ENCODE measurements around the gene XYLT1.

DNA sequence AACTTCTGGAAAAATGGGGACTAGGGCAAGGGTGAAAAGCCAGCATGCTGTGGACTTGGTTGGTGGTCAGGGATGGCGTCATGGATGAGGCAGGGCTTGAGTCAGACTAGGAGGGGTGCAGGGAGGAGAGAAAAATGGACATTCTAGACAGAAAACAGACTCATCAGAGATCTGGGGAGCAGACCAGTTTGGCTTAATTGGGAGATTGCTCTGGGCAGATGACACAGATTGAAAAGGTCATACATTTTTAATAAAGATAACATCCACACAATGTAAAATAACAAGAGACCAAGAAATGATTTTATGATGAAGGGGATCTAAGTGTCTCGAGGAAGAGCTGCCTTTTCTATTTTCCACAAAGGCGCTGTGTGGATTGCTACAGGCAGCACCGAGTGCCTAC, 326.3 kb downstream of the XYLT1 start:
- TF ChIP-seq, protein P1, sequence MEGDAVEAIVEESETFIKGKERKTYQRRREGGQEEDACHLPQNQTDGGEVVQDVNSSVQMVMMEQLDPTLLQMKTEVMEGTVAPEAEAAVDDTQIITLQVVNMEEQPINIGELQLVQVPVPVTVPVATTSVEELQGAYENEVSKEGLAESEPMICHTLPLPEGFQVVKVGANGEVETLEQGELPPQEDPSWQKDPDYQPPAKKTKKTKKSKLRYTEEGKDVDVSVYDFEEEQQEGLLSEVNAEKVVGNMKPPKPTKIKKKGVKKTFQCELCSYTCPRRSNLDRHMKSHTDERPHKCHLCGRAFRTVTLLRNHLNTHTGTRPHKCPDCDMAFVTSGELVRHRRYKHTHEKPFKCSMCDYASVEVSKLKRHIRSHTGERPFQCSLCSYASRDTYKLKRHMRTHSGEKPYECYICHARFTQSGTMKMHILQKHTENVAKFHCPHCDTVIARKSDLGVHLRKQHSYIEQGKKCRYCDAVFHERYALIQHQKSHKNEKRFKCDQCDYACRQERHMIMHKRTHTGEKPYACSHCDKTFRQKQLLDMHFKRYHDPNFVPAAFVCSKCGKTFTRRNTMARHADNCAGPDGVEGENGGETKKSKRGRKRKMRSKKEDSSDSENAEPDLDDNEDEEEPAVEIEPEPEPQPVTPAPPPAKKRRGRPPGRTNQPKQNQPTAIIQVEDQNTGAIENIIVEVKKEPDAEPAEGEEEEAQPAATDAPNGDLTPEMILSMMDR (IDR thresholded peaks at IDR 0.05) = no peak
- no peak for TF ChIP-seq ZFX (IDR thresholded peaks at IDR 0.05; ENCODE audit: borderline replicate concordance)
